Measurements from ENCODE around the gene CYP2C9.

DNA sequence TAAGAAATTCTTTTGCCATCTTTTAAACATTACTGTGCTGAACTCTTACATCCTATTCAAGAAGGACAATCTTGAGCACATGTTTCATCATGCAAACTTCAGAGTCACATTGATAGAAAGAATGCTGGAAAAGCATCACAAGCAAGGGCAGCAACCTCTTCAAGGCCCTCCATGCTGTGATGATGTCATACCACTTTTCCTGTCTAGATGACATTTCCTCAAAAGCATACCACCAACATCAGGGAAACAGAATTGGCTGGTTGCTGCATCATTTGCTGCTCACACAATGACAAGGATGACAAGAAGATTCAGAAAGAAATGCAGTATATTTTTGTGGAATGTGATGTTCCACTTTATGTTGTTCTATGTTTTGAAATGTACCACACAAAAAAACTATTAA lies 93.2 kb downstream of the CYP2C9 start:
- TF ChIP-seq, protein P1, sequence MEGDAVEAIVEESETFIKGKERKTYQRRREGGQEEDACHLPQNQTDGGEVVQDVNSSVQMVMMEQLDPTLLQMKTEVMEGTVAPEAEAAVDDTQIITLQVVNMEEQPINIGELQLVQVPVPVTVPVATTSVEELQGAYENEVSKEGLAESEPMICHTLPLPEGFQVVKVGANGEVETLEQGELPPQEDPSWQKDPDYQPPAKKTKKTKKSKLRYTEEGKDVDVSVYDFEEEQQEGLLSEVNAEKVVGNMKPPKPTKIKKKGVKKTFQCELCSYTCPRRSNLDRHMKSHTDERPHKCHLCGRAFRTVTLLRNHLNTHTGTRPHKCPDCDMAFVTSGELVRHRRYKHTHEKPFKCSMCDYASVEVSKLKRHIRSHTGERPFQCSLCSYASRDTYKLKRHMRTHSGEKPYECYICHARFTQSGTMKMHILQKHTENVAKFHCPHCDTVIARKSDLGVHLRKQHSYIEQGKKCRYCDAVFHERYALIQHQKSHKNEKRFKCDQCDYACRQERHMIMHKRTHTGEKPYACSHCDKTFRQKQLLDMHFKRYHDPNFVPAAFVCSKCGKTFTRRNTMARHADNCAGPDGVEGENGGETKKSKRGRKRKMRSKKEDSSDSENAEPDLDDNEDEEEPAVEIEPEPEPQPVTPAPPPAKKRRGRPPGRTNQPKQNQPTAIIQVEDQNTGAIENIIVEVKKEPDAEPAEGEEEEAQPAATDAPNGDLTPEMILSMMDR (IDR thresholded peaks at IDR 0.05 in 8 of 11, conservative IDR thresholded peaks at IDR 0.05 in 3 of 11), result no peak
- no peak for TF ChIP-seq POLR2A (IDR thresholded peaks at IDR 0.05)
- TF ChIP-seq POLR2AphosphoS5 (IDR thresholded peaks at IDR 0.05), result no peak
